Subcutaneous adipose tissue (tissue), 4 donors: ENCODE results near the gene MAP9. TPM values are rescaled to one million over a fixed set of nuclear protein-coding genes. Genes with fewer than 3 reads are reported as not detected.

Experiments
- CTCF ChIP-seq: fragments of 450-650 bp; IDR thresholded peaks from one replicate; pipeline ENCODE4 v1.5.1; 2016; ENCODE audit warnings: low read depth, mild to moderate bottlenecking, control low read depth, antibody characterized with exemption, moderate library complexity
- total RNA-seq, 4 donors: library from RNA; depleted of rRNA; stranded (reverse); fragments of >200 nt; gene quantifications; one replicate each; pipeline ENCODE4 v1.1.0, GENCODE V29; 2016

The MAP9 gene
- total RNA-seq, 4 donors from 2014 or later: 2.9 to 8.3 (median 7.6) TPM

DNA sequence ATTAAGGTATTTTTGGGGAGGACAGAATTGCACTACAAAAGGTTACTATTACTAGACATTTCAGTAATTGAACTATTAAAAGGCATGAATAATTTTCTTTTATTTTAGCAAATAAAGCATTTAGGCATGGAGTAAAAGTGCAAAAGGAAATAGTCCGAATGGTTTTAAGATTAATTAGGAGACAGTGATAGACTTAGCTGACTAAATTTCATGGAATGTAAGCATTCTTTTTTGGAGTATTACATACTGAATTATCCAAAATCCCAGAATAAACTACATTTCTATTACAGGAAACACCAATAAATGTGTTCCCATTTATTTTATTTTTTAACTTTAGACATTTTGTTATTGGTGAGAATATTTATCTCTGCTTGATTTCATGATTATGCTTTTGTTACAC is 30.7 kb upstream of the MAP9 start:
- TF ChIP-seq CTCF: no peak

- TF ChIP-seq CTCF: no peak
These were observed 28.3 kb upstream of the MAP9 start for GRCh38 chr4:155405059-155405458.

DNA sequence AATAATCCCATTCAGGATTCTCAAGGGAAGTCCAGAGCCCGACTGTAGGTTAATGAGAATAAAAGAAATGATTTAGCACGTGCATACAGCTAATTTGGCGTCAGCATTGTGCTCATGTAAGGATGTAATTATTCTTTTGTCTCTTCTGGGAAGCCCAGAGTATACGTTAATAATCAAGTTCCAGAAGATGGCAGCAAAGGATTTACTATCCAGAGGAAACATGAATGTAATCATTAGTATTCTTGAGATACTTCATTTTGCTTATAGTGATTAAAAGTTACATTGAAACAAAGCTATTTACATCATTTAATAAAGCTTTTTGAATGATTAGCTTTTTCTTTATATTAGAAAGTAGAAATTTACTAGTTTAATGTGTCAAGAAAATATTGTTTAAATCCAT is 27.1 kb upstream of the MAP9 start:
- no peak for TF ChIP-seq CTCF

DNA sequence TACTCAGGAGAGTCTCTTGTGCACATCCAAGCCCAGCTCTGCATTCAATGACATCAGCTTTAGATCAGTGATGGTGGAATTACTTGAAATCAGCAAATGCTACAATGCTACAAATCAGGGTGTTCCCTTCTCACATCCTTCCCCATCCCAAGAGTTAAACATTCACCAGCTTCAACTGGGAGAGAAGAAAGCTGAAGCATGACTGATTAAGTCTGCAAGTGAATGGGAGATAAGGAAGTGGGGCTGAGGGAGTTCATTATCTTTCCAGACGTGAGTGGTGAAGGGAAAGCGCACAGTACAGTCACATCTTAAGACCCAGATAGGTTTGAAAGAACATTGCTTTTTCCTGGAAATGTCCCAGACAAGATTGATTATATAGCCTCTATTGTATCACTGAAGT is 26.2 kb upstream of the MAP9 start:
- no peak for TF ChIP-seq CTCF

- no peak for TF ChIP-seq CTCF
These were observed 24.1 kb upstream of the MAP9 start for GRCh38 chr4:155400893-155401292.

DNA sequence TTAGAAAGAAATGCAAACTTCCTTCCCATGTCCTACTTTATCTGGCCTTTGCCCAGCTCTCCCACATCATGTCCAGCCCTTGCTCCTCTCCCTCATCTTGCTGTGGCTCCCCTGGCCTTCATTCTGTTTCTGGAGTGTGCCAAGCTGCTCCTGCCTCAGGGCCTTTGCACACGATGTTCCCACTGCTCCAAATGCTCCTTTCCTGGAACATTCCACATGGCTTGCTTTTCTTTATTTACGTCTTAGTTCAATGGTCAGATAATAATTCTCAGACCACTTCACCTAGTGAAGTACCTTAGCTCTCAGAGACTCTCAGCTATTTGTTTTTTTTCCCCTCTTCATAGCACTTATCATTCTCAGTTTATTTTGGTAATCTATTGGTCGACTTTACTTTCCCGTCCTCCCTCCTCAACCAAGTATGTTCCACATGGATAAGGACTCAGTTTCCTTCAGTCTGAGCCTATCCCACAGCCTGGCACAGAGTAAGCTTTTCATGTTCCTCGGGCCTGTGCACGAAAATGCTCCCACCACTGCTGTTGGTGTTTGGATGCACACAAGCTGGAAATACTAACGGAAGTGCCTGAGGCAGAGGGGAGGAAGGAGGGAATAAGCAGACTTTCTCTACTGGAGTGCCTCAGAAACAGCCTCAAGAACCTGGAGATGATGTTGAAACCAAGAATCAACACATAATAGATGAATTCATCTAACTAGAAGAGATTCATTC is 23.4 kb upstream of the MAP9 start:
- TF ChIP-seq CTCF: no peak

DNA sequence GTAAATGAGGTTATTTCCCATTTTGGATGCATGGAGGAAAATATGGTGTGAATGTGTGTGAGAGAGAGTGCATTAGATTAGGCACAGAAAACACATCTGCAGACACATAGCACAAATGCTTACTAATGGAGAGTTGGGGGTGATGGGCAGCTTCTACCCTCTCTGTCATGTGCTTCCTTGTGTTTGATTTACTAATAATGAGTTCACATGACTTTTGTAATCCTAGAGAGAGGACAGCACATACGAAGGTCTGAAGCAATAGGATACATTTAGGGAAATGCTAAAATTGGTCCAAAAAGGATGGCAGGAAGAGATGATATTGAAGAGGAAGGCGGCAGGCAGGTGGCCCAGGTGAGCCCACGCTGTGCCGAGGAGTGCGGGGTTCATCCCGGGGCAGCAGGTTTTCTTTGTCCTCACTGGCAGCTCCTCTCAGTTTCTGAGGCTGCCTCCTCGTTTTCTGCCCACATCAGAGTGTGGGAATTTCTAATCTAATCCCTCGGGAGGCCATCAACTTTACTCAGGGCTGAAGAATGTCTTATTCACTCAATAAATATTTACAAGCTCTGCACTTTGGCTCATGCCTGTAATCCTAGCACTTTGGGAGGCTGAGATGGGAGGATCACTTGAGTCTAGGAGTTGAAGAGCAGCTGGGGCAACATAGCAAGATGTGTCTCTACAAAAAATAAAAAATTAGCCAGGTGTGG is 15.9 kb upstream of the MAP9 start:
- TF ChIP-seq CTCF: no peak
